Osteoblast (primary cell): ENCODE results near the gene C4orf50. TPM values are rescaled to one million over a fixed set of nuclear protein-coding genes. Genes with fewer than 3 reads are reported as not detected.
A peak's percentile ranks its signal among the peaks of the same experiment; 100 is the strongest.

Source experiments
- DNase-seq: peaks from one replicate; pipeline ENCODE4 v3.0.0; 2011; ENCODE audit warnings: low spot score, mixed read lengths; ENCODE audit not compliant: insufficient read length; ENCODE audit errors: missing footprints
- H2AFZ ChIP-seq: 2 replicates; pipeline ENCODE4 v1.6.0; 2011; ENCODE audit warnings: mild to moderate bottlenecking, low read length
- H3K27ac ChIP-seq: 2 replicates; pipeline ENCODE4 v1.5.1; 2011; ENCODE audit warnings: mild to moderate bottlenecking, low read depth, low read length, moderate library complexity
- H3K27me3 ChIP-seq: 2 replicates; pipeline ENCODE4 v1.6.0; 2012; ENCODE audit warnings: mild to moderate bottlenecking, control low read depth, inconsistent platforms, low read length, moderate library complexity; ENCODE audit not compliant: insufficient read depth
- H3K36me3 ChIP-seq: 2 replicates; pipeline ENCODE4 v1.5.1; 2011; ENCODE audit warnings: mild to moderate bottlenecking, low read length, control low read depth, moderate library complexity; ENCODE audit not compliant: insufficient read depth
- H3K4me1 ChIP-seq: 2 replicates; pipeline ENCODE4 v1.5.1; 2011; ENCODE audit warnings: mild to moderate bottlenecking, low read length, control low read depth, moderate library complexity; ENCODE audit not compliant: insufficient read depth
- H3K4me2 ChIP-seq: 2 replicates; pipeline ENCODE4 v1.6.0; 2011; ENCODE audit warnings: mild to moderate bottlenecking, low read length; ENCODE audit not compliant: insufficient read depth
- H3K4me3 ChIP-seq: fragments of 200-600 bp; sonication (generic); 3 replicates; pipeline ENCODE4 v1.5.1; 2012; ENCODE audit warnings: mild to moderate bottlenecking, low read length, inconsistent platforms; ENCODE audit not compliant: insufficient read depth
- H3K79me2 ChIP-seq: 2 replicates; pipeline ENCODE4 v1.6.0; 2012; ENCODE audit warnings: mild to moderate bottlenecking, low read length, control low read depth, inconsistent platforms; ENCODE audit not compliant: insufficient read depth
- H3K9me3 ChIP-seq: 2 replicates; pipeline ENCODE4 v1.5.1; 2011; ENCODE audit warnings: low read depth, low read length, control low read depth
- H4K20me1 ChIP-seq: 2 replicates; pipeline ENCODE4 v1.6.0; 2012; ENCODE audit warnings: mild to moderate bottlenecking, low read length, control low read depth; ENCODE audit not compliant: insufficient read depth
- total RNA-seq: library from RNA; depleted of rRNA; stranded (reverse); fragments of >200 nt; gene quantifications from 2 replicates; pipeline ENCODE4 v1.2.3, GENCODE V29; 2012
- TF ChIP-seq, protein P1 (sequence below): IDR thresholded peaks from 2 replicates; pipeline ENCODE4 v1.5.1; 2011; ENCODE audit warnings: mild to moderate bottlenecking, low read depth, low read length, moderate library complexity; ENCODE audit errors: extremely low read depth

C4orf50 gene
- total RNA-seq, 1 donor, result not detected

DNA sequence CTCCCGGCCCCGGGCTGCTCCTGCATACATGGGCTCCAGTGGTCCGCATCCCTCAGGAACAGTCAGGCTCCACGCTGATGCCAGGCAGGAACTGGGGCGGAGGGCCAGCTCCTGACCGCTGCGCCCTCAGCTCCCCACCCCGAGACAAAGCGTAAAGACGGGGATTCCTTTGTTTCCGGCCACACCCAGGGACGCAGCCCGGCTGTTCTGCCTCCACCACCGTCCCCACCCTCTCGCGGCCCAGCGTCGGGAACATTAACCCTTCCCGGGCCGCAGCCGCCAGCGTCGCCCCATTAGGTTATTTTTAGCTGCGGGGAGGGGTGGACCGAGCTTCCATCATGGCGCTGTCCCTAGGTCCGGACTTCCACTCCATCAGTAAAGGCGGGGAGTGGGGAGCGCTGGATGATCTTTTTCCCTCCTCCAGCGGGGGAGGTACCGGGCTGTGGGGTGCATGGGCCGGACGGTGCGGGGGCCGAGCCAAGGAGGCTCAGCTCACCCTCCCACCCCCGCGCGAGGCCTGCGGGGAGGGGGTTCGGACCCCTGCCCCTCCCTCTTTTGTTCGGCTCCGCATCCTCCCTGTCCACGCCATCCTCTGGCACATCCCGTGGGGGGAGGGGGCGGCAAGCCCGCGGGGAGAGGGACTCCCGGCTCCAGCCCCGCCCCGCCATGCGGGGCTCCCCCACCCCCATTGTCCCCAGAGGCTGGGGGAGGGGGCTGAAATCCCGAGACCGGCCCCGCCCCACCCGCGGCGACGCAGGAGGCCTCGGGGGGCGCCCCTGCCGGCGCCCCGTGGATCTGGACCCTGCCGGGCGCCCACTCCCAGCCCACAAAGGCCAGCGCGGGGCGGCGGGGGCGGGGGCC is 130.6 kb downstream of the C4orf50 start:
- H3K27me3 ChIP-seq, result peaks cover 46% of the 10 kb centered on the region
- H4K20me1 ChIP-seq, result no peaks in the 10 kb centered on the region
- no peak overlapping the region for H2AFZ ChIP-seq
- DNase-seq, result peak; percentile 79
- H3K36me3 ChIP-seq, result no peaks in the 10 kb centered on the region
- H3K4me3 ChIP-seq, result no peak overlapping the region
- no peaks in the 10 kb centered on the region for H3K79me2 ChIP-seq
- TF ChIP-seq, protein P1, sequence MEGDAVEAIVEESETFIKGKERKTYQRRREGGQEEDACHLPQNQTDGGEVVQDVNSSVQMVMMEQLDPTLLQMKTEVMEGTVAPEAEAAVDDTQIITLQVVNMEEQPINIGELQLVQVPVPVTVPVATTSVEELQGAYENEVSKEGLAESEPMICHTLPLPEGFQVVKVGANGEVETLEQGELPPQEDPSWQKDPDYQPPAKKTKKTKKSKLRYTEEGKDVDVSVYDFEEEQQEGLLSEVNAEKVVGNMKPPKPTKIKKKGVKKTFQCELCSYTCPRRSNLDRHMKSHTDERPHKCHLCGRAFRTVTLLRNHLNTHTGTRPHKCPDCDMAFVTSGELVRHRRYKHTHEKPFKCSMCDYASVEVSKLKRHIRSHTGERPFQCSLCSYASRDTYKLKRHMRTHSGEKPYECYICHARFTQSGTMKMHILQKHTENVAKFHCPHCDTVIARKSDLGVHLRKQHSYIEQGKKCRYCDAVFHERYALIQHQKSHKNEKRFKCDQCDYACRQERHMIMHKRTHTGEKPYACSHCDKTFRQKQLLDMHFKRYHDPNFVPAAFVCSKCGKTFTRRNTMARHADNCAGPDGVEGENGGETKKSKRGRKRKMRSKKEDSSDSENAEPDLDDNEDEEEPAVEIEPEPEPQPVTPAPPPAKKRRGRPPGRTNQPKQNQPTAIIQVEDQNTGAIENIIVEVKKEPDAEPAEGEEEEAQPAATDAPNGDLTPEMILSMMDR, result no peak
- no peak overlapping the region for H3K27ac ChIP-seq
- H3K4me2 ChIP-seq, result no peak overlapping the region
- no peaks in the 10 kb centered on the region for H3K9me3 ChIP-seq
- no peaks in the 10 kb centered on the region for H3K4me1 ChIP-seq

DNA sequence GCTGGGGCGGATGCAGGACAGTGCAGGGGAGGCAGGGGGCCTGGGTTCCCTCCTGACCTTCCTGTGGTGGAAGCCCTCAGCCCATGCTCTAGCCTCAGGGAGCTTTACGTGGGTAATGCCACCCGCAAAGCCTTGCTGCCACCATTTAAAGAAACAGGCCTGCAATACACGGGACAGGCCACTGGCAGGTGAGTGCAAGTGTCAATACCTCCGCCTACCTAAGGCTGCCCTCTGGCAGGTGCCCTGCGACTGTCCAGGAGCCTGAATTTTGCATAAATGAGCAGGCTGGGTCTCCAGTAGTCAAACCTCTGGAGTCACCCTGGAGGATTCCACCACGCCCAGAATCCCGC is 131.2 kb downstream of the C4orf50 start:
- no peak overlapping the region for H3K4me2 ChIP-seq
- H3K9me3 ChIP-seq, result no peaks in the 10 kb centered on the region
- no peaks in the 10 kb centered on the region for H3K36me3 ChIP-seq
- TF ChIP-seq, protein P1, result no peak
- H3K79me2 ChIP-seq, result no peaks in the 10 kb centered on the region
- H3K4me1 ChIP-seq, result no peaks in the 10 kb centered on the region
- H4K20me1 ChIP-seq, result no peaks in the 10 kb centered on the region
- H3K27me3 ChIP-seq, result peaks cover 43% of the 10 kb centered on the region
- peak; percentile 47 for DNase-seq
- H3K27ac ChIP-seq, result no peak overlapping the region
- no peak overlapping the region for H3K4me3 ChIP-seq
- no peak overlapping the region for H2AFZ ChIP-seq

DNA sequence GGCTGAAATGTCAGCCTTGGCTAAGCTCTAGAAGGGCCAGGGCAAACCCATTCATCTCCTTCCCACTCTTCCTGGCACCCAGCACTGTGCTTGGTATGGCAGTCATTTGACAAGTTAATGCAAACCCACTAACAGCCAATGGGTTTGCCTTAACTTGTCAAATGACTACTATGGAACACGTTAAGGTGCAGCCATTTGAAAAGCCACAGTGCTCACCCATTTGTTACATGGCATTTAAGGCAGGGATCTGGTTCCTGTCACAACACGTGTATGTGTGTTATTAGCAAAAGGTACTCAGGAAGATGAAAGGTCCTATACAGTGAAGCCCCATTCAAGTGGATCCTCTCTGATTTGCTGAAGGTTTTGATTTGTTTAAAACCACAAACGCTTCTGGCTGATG is 132.5 kb downstream of the C4orf50 start:
- Histone ChIP-seq H2AFZ (no peak overlapping the region), H3K27ac (no peak overlapping the region), H3K4me1 (no peaks in the 10 kb centered on the region), H4K20me1 (no peaks in the 10 kb centered on the region), H3K27me3 (peaks cover 31% of the 10 kb centered on the region), H3K36me3 (no peaks in the 10 kb centered on the region), H3K4me2 (no peak overlapping the region), H3K79me2 (no peaks in the 10 kb centered on the region), H3K9me3 (no peaks in the 10 kb centered on the region), H3K4me3 (no peak overlapping the region)
- TF ChIP-seq, protein P1, result no peak
- no peak for DNase-seq

DNA sequence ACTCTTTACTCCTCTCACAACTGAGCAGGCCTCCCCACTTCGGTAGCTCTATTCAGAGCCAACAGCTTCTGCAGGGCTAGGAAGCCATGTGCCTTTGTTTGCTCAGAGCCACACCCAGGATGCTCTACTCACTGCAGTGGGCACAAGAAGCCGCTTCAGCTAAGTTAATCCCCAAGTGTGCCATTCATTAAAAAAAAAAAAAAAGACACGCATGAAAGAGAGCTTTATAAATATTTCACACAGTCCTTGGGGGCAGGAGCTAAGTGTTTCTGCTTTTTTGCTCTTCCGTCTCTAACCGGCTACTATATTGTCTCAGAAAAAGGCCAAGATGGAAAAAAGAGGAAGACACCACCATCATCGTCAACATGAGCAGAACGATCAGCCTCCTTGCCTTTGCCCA is 133.4 kb downstream of the C4orf50 start:
- H3K36me3 ChIP-seq, result no peaks in the 10 kb centered on the region
- no peak overlapping the region for H3K4me3 ChIP-seq
- H2AFZ ChIP-seq, result no peak overlapping the region
- H3K27ac ChIP-seq, result no peak overlapping the region
- TF ChIP-seq, protein P1, result no peak
- no peaks in the 10 kb centered on the region for H3K9me3 ChIP-seq
- H3K4me2 ChIP-seq, result no peak overlapping the region
- peaks cover 21% of the 10 kb centered on the region for H3K27me3 ChIP-seq
- DNase-seq, result no peak
- H4K20me1 ChIP-seq, result no peaks in the 10 kb centered on the region
- H3K4me1 ChIP-seq, result no peaks in the 10 kb centered on the region
- no peaks in the 10 kb centered on the region for H3K79me2 ChIP-seq
